Fibroblast of the aortic adventitia (primary cell): Measurements from ENCODE around the gene NAV2. TPM values are rescaled to one million over a fixed set of nuclear protein-coding genes. Genes with fewer than 3 reads are reported as not detected.

Experiments
- DNase-seq: peaks from one replicate; pipeline ENCODE4 v3.0.0-alpha.2; 2010; ENCODE audit warnings: low read depth
- H3K4me3 ChIP-seq: 2 replicates; pipeline ENCODE4 v1.5.1; 2011; ENCODE audit warnings: low read depth, mild to moderate bottlenecking, control low read depth, low read length, moderate library complexity
- total RNA-seq: library from RNA; depleted of rRNA; stranded (reverse); fragments of >200 nt; gene quantifications from 2 replicates; pipeline ENCODE4 v1.2.3, GENCODE V29; 2012; ENCODE audit warnings: low replicate concordance
- TF ChIP-seq, protein P1 (sequence below): IDR thresholded peaks from 2 replicates; pipeline ENCODE4 v1.5.1; 2011; ENCODE audit warnings: mild to moderate bottlenecking, low read length, control low read depth, inconsistent platforms; ENCODE audit not compliant: insufficient read depth

NAV2 gene, protein sequence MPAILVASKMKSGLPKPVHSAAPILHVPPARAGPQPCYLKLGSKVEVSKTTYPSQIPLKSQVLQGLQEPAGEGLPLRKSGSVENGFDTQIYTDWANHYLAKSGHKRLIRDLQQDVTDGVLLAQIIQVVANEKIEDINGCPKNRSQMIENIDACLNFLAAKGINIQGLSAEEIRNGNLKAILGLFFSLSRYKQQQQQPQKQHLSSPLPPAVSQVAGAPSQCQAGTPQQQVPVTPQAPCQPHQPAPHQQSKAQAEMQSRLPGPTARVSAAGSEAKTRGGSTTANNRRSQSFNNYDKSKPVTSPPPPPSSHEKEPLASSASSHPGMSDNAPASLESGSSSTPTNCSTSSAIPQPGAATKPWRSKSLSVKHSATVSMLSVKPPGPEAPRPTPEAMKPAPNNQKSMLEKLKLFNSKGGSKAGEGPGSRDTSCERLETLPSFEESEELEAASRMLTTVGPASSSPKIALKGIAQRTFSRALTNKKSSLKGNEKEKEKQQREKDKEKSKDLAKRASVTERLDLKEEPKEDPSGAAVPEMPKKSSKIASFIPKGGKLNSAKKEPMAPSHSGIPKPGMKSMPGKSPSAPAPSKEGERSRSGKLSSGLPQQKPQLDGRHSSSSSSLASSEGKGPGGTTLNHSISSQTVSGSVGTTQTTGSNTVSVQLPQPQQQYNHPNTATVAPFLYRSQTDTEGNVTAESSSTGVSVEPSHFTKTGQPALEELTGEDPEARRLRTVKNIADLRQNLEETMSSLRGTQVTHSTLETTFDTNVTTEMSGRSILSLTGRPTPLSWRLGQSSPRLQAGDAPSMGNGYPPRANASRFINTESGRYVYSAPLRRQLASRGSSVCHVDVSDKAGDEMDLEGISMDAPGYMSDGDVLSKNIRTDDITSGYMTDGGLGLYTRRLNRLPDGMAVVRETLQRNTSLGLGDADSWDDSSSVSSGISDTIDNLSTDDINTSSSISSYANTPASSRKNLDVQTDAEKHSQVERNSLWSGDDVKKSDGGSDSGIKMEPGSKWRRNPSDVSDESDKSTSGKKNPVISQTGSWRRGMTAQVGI (N-terminal part only)
- 6.5 and 44.6 TPM in 2 replicates for total RNA-seq

DNA sequence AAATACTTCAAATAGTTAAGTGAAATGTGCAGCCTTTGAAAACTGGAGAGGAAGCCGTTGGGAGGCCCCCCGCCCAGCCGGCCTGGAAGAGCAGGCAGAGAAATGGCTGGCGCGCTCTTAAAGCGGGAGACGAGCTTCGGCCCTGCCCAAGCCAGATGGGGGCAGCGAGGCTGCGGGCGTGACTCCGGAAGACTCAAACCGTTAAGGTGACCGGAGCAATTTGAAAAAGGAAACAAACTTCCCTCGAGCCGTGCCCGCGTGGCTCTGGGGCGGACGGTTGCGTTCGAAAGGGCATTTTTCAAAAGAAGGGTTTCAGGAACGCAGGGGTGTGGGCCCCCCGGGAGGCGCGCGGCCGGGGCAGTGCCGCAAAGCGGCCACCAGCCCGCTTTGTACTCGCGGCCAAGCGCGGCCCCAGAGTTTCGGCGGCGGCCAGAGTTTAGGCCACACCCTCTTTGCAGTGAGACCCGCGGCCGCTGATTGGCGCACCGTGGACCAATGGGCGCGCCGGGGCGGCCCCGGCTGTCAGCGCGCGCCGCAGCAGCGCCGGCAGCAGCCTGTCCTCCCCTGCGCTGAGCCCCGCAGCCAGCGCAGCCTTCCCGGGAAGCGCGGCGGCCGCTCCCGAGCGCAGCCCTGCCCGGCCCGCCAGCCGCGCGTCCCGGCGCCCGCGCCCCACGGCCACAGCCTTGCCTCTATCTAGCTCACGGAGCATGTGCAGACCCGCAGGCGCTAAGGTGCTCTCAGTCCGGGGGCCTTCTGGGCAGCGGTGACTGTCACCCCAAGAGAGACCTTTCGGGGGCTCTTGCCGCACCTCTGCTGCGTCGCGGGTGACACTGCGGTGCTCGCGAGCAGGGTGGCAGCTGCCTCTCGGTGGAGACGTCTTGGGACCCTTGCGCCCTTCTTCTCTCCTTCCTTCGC lies at the start of gene NAV2:
TSS of gene NAV2 (plus strand) at position 557 of the 915 bp plus-strand sequence. CDS start 859 bp downstream, outside the sequence.
- peak within 1 kb of the TSS; percentile 92 for H3K4me3 ChIP-seq
- peak; percentile 89 for DNase-seq
- TF ChIP-seq, protein P1, sequence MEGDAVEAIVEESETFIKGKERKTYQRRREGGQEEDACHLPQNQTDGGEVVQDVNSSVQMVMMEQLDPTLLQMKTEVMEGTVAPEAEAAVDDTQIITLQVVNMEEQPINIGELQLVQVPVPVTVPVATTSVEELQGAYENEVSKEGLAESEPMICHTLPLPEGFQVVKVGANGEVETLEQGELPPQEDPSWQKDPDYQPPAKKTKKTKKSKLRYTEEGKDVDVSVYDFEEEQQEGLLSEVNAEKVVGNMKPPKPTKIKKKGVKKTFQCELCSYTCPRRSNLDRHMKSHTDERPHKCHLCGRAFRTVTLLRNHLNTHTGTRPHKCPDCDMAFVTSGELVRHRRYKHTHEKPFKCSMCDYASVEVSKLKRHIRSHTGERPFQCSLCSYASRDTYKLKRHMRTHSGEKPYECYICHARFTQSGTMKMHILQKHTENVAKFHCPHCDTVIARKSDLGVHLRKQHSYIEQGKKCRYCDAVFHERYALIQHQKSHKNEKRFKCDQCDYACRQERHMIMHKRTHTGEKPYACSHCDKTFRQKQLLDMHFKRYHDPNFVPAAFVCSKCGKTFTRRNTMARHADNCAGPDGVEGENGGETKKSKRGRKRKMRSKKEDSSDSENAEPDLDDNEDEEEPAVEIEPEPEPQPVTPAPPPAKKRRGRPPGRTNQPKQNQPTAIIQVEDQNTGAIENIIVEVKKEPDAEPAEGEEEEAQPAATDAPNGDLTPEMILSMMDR = peak; percentile 0

GRCh38 chr11:19663206-19663605 lies 49.4 kb upstream of the NAV2 start:
- H3K4me3 ChIP-seq = no peak overlapping the region
- TF ChIP-seq, protein P1 = no peak
- DNase-seq = no peak

DNA sequence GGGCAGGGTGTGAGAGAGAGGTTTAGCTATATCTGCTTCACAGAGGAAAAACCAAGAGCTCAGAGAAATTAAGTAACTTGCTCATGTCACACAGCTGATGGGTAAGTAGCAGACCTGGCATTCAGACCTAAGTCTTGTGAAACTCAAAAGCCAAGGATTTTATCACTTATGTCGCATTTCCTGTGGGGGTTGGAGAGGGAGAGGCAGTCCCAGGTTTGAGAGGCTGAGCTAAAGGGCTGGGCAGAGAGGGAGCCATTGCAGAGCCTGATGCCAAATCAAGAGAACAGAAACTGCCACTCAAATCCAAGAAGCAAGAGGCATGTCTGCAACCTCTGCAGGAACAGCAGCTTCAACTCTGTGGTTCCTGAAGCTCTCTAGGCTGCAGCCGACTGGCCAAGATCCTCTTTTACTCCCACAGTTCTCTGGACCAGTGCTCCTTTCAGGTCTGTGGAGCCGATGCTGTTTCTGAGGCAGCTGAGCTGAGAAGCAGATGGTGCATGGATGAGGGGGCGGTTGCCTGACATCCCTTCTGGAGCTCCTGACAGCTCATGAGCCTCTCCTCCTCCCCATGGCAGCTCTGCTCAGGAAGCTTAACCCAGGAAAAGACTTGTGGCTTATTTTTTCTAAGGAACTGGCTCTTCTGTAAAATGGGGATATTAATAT lies 47.6 kb upstream of the NAV2 start:
- TF ChIP-seq, protein P1 = no peak
- H3K4me3 ChIP-seq = no peak overlapping the region
- peak; percentile 76 for DNase-seq

DNA sequence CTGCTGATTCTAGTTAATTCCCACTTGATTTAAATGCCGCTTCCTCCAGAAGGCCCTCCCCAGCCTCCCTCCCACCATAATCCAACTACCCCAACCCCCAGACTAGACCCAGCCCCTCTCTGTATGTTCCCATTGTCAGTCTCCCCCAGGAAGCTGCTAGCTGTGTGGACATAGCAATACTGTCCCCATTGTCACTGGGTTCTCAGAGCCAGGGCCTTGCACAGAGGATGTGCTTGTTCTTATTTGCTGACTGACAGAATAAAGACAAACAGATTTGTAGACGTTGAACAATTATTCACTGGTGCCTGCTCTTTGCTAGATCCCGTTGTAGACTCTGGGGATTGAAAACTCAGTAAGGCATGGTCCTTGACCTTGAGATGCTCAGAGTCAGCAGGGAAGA lies 45.7 kb upstream of the NAV2 start:
- no peak for DNase-seq
- H3K4me3 ChIP-seq = no peak overlapping the region
- TF ChIP-seq, protein P1 = no peak

- TF ChIP-seq, protein P1 = no peak
- H3K4me3 ChIP-seq = no peak overlapping the region
- DNase-seq = no peak
Measured at GRCh38 chr11:19669511-19669910, 43.1 kb upstream of the NAV2 start.
